Spleen (tissue), 11 donors: Measurements from ENCODE around the gene ISG20L2. TPM values are rescaled to one million over a fixed set of nuclear protein-coding genes. Genes with fewer than 3 reads are reported as not detected.

ENCODE experiments used
- DNase-seq: peaks from one replicate; pipeline ENCODE4 v3.0.0-alpha.2; 2020
- H3K27ac ChIP-seq, 8 donors: fragments of 200-600 bp; sonication (generic) in 7 of 8; 1 replicate in 4 of 8; 2 replicates in 4 of 8; pipeline versions ENCODE4 v1.5.0 to v1.8.0; 2016 to 2021; ENCODE audit warnings: inconsistent platforms in 4 of 8, mild to moderate bottlenecking in 4 of 8, moderate library complexity in 1 of 8
- H3K27me3 ChIP-seq, 7 donors: fragments of 200-600 bp; sonication (generic) in 6 of 7; replicated peaks in 1 of 7; 1 replicate in 4 of 7; 2 replicates in 3 of 7; pipeline versions ENCODE4 v1.5.0 to v1.8.0; 2016 to 2021; ENCODE audit warnings: inconsistent platforms in 3 of 7, mild to moderate bottlenecking in 1 of 7
- H3K36me3 ChIP-seq, 6 donors: fragments of 200-600 bp; sonication (generic) in 5 of 6; 1 replicate in 4 of 6; 2 replicates in 2 of 6; pipeline versions ENCODE4 v1.5.0 to v1.8.0; 2016 to 2021; ENCODE audit warnings: inconsistent platforms in 2 of 6
- H3K4me1 ChIP-seq, 6 donors: fragments of 200-600 bp; sonication (generic) in 5 of 6; 1 replicate in 3 of 6; 2 replicates in 3 of 6; pipeline versions ENCODE4 v1.5.0 to v1.8.0; 2016 to 2021; ENCODE audit warnings: inconsistent platforms in 3 of 6
- H3K4me3 ChIP-seq, 8 donors: fragments of 200-600 bp; sonication (generic) in 7 of 8; 1 replicate in 4 of 8; 2 replicates in 4 of 8; pipeline versions ENCODE4 v1.5.0 to v1.8.0; 2016 to 2021; ENCODE audit warnings: inconsistent platforms in 4 of 8, mild to moderate bottlenecking in 4 of 8, moderate library complexity in 2 of 8
- H3K9me3 ChIP-seq, 8 donors: fragments of 200-600 bp; sonication (generic) in 7 of 8; 1 replicate in 4 of 8; 2 replicates in 4 of 8; pipeline versions ENCODE4 v1.5.0 to v1.8.0; 2016 to 2021; ENCODE audit warnings: inconsistent platforms in 4 of 8
- CTCF ChIP-seq, 11 experiments: fragments of 200-600 bp in 7 of 11; fragments of 450-650 bp in 4 of 11; sonication (generic) in 4 of 11; IDR thresholded peaks in 8 of 11; conservative IDR thresholded peaks in 3 of 11; 1 replicate in 7 of 11; 2 replicates in 4 of 11; pipeline versions ENCODE4 v1.4.0 to v1.8.0; 2016 to 2021; ENCODE audit warnings: antibody characterized with exemption in 11 of 11, inconsistent platforms in 4 of 11, mild to moderate bottlenecking in 1 of 11
- POLR2A ChIP-seq, 3 donors: fragments of 450-650 bp; IDR thresholded peaks; one replicate each; pipeline ENCODE4 v1.5.1; 2017; ENCODE audit warnings: antibody characterized with exemption in 3 of 3, mild to moderate bottlenecking in 1 of 3
- POLR2AphosphoS5 ChIP-seq, 3 donors: sonication (generic); formaldehyde crosslinking; IDR thresholded peaks; one replicate each; pipeline ENCODE4 v1.5.1; 2017; ENCODE audit warnings: antibody characterized with exemption in 3 of 3
- whole genome bisulfite sequencing, 5 donors: extraction: QIAGEN DNeasy Blood & Tissue Kit in 3 of 5; methylation state at CpG; one replicate each; pipeline versions ENCODE4 v1.1.5 to v1.1.7; 2013 to 2018; 5-methylcytosine and 5-hydroxymethylcytosine counted together
- intact Hi-C: fragments of 100-400 bp; cut with DNase I; formaldehyde crosslinking; loops from one replicate; pipeline ENCODE4 v1.15.0; 2023; ENCODE audit warnings: low total_unique reads
- polyA plus RNA-seq, 3 donors: library from polyadenylated mRNA; stranded (reverse); fragments of 200-250 nt; gene quantifications; one replicate each; pipeline ENCODE4 v1.2.1, GENCODE V29; 2013
- total RNA-seq, 7 donors: library from RNA; depleted of rRNA in 3 of 7; stranded (reverse); fragments of >200 nt in 3 of 7; fragmentation: NEBNext Ultra II Directional in 4 of 7; extraction: Animal tissue kit (Norgen Biotek cat#: 25700) in 4 of 7; gene quantifications; one replicate each; pipeline versions ENCODE4 v1.1.0 to v1.2.1, GENCODE V29; 2016 to 2021
- donor health status: healthy with polysubstance abuse.
- donor health status: DM: no; HTN: no; CAD: no; lungs with moderate emphysema.
- donor health status: DM: no; HTN: no; CAD: no.
- donor health status: Bipolar disorder and iron deficiency.
- donor health status: healthy.
- donor health status: DM: no; HTN: no; CAD: no.
- donor health status: DM: yes; HTN: yes; CAD: no.

The ISG20L2 gene
- total and polyA plus RNA-seq, 10 donors, result 6.6 to 46.7 (median 27.8) TPM

- DNase-seq, result peak; percentile 100
- intact Hi-C loops, result no loop called here
- 0% methylated on average over 32 to 68 of the region's 68 CpGs for WGBS, 5 donors
- H3K4me1 ChIP-seq, result peaks cover 43 to 76% (median 52%) of the 10 kb centered on the region in 6 donors
- no peaks in the 10 kb centered on the region for H3K27me3 ChIP-seq
- TF ChIP-seq CTCF (IDR thresholded peaks at IDR 0.05 in 8 of 11, conservative IDR thresholded peaks at IDR 0.05 in 3 of 11) (peak in 4 of 11 experiments; percentile 26 to 56 (median 45)), POLR2A (IDR thresholded peaks at IDR 0.05) (peak in 2 of 3 donors; percentile 41 to 58), POLR2AphosphoS5 (IDR thresholded peaks at IDR 0.05) (peak; percentile 89 to 95 (median 93))
- no peaks in the 10 kb centered on the region for H3K36me3 ChIP-seq
- peak overlapping the region; percentile 87 to 97 (median 94) for H3K27ac ChIP-seq
- peak overlapping the region; percentile 47 to 99 (median 94) for H3K4me3 ChIP-seq
- no peaks in the 10 kb centered on the region for H3K9me3 ChIP-seq
Measured at GRCh38 chr1:156751757-156752481, 23.4 kb upstream of the ISG20L2 start.

DNA sequence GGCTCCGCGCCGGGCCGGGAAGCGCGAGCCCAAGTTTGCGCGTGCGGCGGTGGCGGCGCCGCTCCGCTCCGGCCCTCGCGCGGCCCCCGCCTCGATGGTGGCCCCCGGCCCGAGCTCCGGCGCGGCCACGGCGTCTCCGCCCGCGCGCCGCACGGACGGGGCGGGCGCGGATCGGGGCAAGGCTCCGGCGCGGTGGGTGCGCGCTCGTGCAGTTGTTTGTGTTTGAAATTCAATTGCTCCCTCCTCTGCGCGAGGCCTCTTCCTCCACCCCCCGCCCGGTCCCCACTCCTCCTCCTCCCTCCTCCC, 22.8 kb upstream of the ISG20L2 start, which contains the start of gene HDGF:
Gene HDGF, minus strand, starts transcription at position 225 of the 306 bp plus-strand sequence. CDS start 246 bp downstream, outside the sequence.
- peak within 1 kb of the TSS; percentile 87 to 97 (median 94) for H3K27ac ChIP-seq
- DNase-seq, result no peak
- no peaks in the 10 kb centered on the region for H3K27me3 ChIP-seq
- intact Hi-C loops, result no loop called here
- TF ChIP-seq POLR2A (IDR thresholded peaks at IDR 0.05), result no peak
- peak in 1 of 11 experiments; percentile 6 for TF ChIP-seq CTCF (IDR thresholded peaks at IDR 0.05 in 8 of 11, conservative IDR thresholded peaks at IDR 0.05 in 3 of 11)
- no peaks in the 10 kb centered on the region for H3K9me3 ChIP-seq
- WGBS, 5 donors, result 0 to 1% (median 0%) methylated on average over 11 to 48 of the region's 48 CpGs
- H3K4me3 ChIP-seq, result peak within 1 kb of the TSS; percentile 47 to 99 (median 94)
- no peaks in the 10 kb centered on the region for H3K36me3 ChIP-seq
- peaks cover 46 to 81% (median 57%) of the 10 kb centered on the region in 6 donors for H3K4me1 ChIP-seq

GRCh38 chr1:156750711-156751450, 22.3 kb upstream of the ISG20L2 start:
- H3K36me3 ChIP-seq, result no peaks in the 10 kb centered on the region
- DNase-seq, result peak; percentile 92
- H3K9me3 ChIP-seq, result no peaks in the 10 kb centered on the region
- intact Hi-C loops, result no loop called here
- peak overlapping the region; percentile 47 to 99 (median 94) for H3K4me3 ChIP-seq
- H3K27ac ChIP-seq, result peak overlapping the region; percentile 87 to 97 (median 94)
- no peak for TF ChIP-seq POLR2A (IDR thresholded peaks at IDR 0.05)
- TF ChIP-seq POLR2AphosphoS5 (IDR thresholded peaks at IDR 0.05), result peak in 2 of 3 donors; percentile 1 to 51
- TF ChIP-seq CTCF (IDR thresholded peaks at IDR 0.05 in 8 of 11, conservative IDR thresholded peaks at IDR 0.05 in 3 of 11), result peak in 5 of 11 experiments; percentile 3 to 42 (median 18)
- 0 to 1% (median 1%) methylated on average over 32 to 64 of the region's 64 CpGs for WGBS, 5 donors
- H3K27me3 ChIP-seq, result no peaks in the 10 kb centered on the region
- H3K4me1 ChIP-seq, result peaks cover 51 to 86% (median 62%) of the 10 kb centered on the region in 6 donors
